Fibroblast of gingiva (primary cell): ENCODE measurements around the gene TMEM86B.
"Not testable (repeated sequence)": the region's sequence is repeated elsewhere in the genome, so short reads cannot be mapped to it uniquely, and the experiment has no call there.

ENCODE experiments used
- DNase-seq: peaks from one replicate; pipeline ENCODE4 v3.0.0-alpha.2; 2011; ENCODE audit warnings: low read depth

TMEM86B gene

DNA sequence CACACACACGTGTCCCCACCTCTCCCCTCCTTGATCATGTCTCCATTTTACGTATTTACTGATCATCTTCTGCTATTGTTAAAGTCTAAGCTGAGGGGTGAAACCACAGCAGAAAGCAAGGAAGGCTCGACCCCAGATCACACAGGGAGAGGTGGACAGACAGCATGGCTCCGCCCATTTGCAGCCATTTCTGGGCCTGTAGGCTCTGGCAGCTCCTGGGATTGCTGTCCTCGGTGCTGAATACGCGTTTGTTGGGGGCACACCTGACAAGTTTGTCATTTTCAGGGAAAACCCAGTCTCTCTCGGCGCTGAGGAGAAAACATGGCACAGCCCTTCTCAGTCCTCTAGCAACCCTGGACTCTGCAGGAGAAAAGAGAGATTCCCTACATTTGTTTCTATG, 8.0 kb downstream of the TMEM86B start:
- DNase-seq = no peak

DNA sequence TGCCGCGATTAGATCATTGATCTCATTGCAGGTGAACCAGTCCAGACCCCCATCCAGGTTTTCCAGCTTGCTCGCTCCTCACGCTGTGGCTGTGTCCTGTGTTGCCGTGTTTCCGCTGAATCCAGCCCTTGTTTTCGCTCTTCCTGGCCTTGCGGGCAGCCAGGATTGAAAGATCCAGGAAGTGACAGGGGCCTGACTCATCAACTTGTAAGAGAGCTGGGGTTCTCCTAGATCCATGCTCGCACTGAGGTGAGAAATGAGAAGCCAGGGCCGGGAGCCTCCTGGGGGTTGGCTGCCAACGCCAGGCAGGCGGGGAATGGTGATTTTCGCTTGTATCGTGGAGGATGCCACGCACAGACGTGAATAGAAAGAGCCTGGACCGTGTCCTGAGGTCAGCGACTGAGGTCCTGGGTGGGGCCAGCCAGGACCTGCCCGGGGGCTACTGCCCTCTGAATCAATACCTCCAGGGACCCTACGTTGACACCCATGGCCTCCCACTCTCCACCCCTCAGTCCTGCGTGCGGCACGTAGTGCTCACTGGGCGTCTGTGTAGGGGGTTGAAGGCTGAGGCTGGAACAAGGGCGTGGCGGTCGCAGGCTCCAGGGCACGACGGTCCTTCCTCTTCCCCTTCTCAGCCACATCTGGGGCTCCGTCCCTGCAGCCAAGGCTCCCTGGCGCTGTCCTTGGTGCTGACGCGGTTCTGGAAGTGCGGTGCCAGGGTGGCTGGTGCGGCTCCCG, 11.9 kb downstream of the TMEM86B start:
- DNase-seq = peak; percentile 97

DNA sequence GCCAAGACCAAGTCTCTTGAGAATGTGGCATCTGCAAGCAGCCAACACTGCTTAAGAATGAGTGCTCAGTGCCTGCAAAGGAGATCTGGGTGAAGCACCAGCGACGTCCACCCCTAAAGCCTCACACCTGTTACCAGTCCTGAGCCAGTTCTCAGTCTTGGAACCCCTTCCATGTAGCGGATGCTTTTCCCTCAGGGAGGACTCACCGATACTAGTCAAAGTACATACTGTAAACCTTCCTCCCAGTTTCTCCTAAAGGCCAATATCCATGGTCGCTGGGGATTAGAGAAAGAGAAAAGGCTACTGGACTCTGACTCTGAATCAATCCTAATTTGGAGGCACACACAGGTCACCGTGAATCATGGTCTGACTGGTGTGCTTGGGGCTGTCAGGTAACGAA, 15.0 kb downstream of the TMEM86B start:
- no peak for DNase-seq

DNA sequence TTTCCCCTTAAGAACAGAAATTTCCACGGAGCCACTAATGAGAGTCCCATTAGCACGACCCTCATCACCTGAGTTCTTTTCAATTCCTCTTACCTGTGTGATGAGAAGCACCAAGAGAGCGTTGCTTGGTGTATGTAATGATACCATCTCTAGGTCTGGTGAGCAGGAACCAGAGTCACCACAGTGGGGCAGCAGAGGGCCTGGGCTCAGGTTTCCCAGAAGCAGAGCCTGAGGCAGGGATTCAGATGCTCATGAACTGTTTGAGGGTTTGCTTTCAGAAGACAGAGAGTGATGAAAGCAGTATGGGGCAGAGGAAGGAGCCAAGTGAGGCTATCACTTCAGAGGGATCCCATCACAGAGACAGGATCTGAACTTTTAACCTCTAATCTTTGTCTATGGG, 16.1 kb downstream of the TMEM86B start:
- DNase-seq = no peak

DNA sequence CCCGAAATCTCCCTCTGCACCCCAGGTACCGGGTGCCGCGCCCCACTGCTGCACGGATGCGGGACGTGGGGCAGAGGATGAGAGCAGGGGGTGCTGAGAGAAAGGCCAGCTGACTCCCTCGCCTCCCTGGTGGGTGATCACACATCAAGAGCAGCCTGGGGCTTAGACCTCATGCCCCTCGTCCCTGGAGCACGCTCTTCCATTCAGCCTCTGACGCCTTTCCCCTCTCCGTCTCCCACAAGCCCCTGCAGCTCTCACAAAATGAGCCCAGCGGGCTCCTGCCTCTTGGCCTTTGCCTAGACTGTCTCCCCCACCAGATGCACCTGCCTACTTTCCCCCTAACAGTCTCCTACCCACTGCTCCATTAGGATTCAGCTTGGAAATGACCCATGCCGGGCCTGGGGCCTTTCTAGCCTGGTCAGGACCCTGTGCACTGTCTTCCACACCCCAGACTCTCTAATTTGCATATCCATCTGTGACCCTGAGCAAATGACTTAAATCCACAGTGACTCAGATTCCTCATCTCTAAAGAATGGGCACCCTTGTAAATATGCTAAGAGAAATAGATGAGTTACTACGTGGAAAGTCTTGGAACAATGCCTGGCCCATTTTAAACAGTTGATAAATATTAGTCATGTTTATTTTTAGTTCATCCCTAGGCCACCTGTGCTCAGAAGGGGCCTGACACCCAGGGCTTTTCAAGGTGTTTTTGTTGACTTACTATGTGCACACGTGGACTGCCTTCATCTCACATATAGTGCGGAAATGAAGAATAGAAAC, 18.7 kb downstream of the TMEM86B start:
- DNase-seq = peak; percentile 71

DNA sequence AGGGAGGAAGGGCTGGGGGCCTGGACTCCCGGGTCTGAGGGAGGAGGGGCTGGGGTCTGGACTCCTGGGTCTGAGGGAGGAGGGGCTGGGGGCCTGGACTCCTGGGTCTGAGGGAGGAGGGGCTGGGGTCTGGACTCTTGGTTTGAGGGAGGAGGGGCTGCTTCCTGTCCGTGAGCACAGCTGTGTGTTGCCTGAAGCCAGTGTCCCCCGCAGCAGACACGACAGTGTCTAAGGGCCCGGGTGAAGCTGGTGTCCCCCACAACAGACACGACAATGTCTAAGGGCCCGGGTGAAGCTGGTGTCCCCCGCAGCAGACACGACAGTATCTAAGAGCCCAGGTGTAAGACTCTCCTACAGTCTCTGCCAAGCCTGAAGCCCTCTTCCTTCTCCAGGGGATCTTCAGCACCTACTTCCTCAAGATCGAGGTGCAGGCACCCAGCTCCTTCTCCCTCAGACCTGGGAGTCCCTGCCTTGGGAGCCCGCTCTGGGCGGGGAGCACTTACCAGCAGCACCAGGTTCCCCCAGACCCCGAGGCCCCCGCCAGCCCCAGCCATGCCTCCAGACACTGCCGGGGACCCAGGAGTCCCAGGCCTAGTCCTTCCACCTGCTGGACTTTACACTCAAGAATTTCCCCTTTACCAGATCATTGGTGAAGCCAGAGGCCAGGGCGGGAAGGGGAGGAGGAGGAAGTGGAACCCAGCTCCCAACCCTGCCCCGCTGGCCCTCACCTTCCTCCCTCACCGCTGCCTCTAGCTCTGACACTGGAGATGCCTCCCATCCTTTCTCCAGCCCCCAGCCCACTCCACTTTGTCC, 19.5 kb downstream of the TMEM86B start, which contains the start of gene PTPRH:
Gene PTPRH, minus strand, starts transcription at position 622 of the 813 bp plus-strand sequence. Its CDS starts 68 bp downstream, at position 554.
- no peak for DNase-seq

DNA sequence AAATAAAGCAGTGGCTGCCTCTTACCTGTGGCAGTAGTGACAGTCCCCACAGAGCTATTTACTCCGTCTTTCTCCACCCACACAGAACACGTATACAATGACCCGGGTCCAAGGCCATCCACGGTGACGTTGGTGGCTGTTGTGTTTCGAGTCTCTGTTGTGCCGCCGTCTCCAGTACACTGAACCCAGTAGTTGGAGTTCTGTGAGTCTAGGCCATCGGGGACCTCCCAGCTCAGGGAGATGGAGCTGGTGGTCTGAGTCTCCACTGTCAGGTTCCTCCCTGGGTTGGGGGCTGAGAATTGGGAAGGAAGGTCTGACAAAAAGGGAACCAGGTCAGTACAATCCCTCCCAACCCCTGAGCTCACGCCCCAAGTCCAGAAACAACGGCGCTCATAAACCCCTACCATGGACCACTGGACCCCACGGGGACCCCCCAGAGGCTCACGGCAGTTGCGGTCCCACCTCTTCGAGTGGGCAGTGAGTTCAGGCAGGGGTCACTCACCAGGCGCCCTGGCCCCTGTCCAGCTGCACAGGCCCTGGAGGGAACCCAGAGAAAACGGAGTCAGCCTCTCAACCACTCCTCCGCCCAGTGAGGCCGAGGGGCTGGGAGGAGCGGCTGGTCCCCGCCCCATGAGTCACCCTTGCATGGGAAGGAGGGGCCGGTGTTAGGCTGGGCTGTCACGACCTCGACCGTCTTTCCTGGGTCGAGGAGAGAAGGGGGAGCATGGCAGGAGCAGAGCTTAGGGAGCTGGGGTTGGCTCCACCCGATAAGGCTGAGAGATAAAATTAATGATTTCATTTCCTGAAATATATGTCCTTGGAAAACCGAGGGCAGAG, 21.7 kb downstream of the TMEM86B start:
- DNase-seq = peak; percentile 60

DNA sequence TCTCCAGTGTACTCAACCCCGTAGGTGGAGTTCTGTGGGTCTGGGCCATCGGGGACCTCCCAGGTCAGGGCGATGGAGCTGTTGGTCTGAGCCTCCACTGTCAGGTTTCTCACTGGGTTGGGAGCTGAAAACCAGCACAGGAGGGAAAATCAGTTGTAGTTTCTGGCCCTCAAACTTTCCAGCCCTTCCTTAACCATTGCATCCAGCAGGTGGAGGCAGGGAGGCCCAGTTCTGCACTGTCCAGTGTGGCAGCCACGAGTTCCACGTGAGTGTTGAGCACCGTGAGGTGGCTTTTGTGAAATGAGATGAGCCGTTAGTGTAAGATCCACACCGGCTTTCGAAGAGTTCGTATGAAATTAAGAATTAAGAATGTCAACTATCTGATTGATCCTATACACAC, 26.4 kb downstream of the TMEM86B start:
- DNase-seq = not testable (repeated sequence)

DNA sequence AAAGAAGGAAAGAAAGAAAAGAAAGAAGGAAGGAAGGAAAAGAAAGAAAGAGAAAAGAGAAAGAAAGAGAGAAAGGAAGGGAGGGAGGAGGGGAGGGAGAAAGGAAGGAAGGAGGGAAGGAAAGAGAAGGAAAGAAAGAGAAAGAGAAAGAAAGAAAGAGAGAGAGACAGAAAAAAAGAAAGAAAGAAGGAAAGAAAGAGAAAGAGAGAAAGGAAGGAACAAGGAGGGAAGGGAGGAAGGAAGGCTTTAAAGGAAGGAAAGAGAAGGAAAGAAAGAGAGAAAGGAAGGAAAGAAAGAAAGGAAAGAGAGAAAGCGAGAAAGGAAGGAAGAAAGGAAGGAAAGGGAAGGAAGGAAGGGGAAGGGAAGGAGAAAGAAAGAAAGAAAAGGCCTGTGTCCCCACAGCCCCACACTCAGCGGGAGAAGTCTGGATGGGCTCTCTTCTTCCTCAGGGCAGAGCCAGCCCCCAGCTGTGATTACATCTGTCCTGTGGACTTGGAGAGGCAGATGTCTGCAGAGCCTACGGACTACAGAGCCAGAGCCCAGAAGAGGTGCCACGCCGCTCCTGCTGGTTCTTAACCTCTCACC, 28.9 kb downstream of the TMEM86B start:
- no peak for DNase-seq

DNA sequence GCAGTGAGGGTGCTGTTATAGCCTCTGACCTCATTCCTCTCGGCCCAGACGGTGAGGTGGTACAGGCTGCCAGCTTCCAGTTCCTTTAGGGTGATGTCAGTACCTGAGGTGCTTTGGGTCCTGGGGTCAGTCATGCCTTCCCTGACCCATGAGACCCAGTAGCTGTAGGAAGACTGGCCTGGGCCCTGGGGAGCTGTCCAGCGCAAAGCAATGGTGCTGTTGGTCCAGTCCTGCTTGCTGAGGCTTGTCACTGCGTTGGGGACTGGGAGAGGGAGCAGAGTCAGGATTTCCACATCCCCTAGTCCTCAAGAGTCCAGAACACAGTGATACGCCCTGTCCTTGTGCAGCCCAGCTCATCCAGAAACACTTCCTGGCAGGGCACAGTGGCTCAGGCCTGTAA, 29.9 kb downstream of the TMEM86B start:
- DNase-seq = no peak

DNA sequence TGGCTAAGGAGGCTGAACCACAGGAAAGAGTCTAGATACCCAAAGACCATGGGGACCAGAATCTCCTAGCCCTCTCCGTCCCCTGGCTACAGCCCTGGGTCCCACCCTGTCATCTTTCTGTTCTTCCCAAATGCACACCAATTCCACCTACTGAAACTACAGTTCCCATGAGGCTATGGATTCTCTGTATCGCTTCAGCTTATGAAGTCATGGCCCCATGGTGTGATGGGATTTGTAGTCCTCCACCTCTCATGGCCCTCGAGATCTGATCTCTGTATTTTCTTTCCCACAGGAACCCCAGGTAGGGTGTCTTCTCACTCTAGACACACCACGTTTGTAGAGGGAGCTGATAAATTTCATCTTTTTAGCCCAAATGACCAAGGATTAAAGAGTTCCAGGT, 31.0 kb downstream of the TMEM86B start:
- DNase-seq = no peak

DNA sequence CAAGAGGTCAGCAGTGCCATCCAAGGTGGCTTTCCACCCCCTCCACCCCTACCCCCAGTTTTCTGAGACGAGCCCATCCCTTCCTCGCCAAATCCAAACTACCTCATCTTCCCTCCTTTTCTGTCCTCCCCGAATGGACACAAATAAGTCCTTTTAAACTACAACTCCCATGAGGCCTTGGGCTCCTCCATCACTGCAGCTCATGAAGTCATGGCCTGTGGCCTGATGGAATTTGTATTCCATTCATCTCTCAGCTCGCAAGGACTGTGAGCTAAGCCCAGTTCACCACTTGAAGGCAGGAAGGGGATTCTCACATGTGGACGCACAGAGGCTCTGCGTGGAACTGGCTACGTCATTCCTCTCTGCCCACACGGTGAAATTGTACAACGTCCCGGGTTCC, 31.8 kb downstream of the TMEM86B start:
- no peak for DNase-seq

DNA sequence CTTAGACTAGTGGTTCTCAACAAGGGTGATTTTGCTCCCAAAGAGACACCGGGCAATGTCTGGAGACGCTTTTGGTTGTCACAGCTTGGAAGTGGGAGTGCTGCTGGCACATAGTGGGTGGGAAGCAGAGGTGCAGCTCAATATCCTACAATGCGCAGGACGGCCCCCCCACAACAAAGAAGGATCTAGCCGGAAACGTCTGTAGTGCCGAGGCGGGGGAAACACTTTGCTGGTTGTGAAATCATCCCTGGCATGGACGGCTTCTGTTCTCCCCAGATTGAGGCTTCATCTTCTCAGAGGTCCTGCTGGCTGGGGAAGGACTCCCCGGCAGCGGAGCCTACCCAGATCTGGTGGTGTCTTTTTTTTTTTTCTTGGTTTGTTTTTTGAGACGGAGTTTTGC, 35.1 kb downstream of the TMEM86B start:
- no peak for DNase-seq

DNA sequence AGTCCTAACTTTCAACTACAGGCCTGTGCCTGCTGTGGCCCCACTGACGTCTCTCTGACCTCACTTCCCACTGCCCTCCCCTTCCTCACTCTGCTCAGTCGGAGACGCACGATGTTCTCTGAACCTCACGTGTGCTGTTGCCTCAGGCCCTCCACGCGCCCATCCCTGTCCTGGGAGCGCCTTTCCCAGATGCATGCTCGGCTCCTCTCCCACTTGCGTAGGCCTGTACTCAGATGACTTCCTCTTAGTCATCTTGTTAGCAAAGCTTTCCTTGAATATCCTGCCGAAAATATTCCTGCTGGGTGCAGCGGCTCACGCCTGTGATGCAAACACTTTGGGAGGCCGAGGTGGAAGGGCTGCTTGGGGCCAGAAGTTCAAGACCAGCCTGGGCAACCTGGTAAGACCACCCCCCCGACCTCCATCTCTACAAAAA, 39.1 kb downstream of the TMEM86B start:
- DNase-seq = peak; percentile 92

DNA sequence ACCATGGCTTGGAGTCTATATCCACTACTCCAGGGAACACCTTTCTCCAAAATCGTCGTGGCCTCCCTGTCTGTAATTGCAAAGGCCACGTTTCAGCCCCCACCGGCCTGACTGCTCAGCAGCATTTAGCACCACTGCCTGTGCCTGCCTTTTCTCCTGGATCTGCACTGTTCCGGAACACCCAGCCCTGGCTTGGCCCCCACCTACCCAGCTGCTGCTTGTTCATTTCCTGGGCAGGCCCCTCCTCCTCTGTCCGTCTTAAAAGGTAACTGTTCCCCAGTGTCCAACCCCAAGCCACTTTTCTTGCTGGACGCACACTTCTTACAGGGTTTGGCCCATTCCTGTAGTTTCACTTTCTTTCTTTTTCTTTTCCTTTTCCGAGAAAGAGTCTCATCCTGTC, 39.9 kb downstream of the TMEM86B start:
- no peak for DNase-seq

DNA sequence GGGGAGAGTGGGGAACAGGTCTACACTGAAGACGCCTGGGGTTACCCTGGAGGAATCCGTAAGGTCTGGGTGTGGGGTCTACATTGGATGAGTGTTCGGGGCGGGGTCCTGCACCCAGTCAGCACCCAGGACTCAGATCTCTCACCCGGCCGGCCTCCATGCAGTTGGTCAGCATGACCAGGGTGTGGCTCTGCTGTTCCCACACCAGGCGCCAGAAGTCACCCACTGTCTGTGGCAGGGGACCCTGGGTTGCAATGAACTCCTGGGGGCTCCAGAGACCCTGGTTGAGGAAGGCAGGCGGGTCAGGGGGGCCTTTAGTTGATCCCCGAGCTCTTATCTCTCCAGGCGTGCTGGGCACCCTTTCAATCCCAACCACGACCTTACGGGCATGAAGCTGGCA, 42.5 kb downstream of the TMEM86B start:
- DNase-seq = no peak

DNA sequence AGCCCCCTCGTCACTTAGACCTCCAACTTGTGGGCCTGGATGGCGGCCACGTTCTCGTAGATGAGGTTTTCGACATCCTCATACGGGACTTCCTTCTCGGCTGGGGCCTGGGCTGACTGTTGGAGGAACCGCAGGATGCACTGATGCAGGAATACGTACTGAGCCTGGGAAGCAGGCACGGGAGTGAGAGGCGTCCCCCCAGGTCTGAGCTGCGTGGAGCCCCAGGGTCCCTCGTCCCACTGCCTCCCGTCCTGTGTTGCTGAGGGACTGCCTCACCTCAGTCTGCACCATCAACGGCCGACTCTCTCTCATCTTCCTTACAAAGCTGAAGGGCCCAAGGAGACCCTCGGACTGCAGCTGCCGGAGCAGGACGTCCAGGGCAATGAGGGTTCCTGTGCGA, 46.8 kb downstream of the TMEM86B start:
- DNase-seq = no peak

DNA sequence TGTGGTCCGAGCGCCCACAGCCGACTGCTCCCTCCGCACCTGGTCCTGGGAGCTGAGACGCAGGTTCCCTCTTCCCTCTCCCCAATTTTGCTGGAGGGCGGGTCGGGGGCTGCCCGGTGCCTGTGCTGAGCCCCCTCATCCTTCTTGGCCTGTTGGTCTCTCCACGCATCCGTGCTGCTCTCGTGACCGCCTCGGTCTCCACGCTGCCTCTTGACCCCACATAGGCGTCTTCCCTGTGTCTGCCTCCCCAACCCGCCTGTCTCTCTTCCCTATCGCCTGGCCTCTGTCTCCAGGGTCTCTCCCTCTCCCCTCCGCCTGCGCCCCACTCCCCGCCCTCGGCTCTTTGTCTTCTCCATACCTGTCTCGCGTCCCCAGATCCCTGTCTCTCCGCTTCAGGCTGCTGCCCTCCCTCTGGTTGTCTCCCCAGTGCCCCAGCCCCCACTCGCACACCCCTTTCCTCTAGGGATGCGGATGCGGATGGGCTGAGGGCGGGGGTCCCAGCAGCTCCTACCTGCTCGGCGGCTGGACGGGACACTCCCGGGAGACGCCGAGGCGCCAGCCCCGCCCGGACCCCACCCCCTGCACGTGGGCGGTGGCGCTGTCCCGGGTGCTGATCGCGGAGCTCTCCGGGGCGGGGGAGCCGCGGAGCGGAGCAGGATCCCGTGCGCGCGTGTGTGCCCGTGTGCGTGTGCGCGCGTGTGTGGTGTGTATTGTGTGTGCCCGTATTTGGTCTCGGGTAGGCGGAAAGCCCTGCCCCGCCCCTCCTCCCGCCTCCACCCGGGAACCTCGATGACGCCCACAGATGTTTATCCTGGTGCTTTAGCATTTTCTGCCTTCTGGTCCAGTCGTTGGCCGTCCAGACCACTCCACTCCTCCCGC, 48.7 kb downstream of the TMEM86B start, which contains the start of gene SYT5:
Gene SYT5, minus strand, starts transcription at position 684 of the 879 bp plus-strand sequence. CDS start 1,248 bp downstream, outside the sequence.
- DNase-seq = no peak

DNA sequence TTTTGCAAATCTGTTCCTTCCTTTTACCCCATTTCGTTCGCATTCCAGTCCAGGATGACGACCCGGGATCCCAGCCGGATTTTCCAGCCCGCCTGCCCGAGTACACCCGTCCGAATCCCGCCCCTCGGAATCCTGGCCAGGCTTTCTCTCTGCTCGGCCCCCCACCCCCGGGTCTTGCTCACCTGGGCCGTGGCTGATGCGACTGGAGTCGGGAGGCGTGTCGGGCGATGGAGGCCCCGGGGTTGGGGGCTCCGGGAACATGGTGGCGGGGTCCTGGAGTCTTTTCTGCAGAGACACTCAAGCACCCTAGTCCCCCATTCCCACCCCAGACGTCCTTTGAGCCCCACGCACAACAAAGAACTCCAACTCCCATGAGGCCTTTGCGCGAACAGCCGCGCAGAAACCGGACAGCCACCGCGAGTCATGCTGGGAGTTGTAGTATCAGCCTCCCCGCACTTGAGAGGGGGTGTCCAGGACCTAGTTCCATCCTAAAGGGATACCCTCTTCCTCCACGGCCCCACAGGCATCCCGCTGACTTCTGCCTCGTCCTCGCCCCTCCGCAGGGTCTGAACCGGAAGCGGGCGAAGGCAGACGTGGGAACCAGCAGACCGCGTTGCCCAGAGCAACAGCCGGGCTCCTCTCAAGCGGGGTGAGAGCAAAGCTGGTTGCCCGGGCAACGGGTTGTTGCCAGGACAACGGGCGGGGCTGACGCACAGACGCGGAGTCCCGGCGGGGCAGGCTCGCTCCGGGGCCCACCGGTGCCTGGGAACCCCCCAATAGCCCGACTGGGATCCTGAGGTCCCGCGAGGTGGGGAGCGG, 49.6 kb downstream of the TMEM86B start:
- DNase-seq = peak; percentile 75
